ENCODE results near the gene SETD3. TPM values are rescaled to one million over a fixed set of nuclear protein-coding genes. Genes with fewer than 3 reads are reported as not detected.
A peak's percentile ranks its signal among the peaks of the same experiment; 100 is the strongest.

Gene SETD3
- total and polyA plus RNA-seq, 2 experiments from 2014 or later: 40.7 to 68.0 TPM

GRCh38 chr14:99521176-99522024, 40.7 kb upstream of the SETD3 start (continued):
- TF ChIP-seq EZH2 (IDR thresholded peaks at IDR 0.05; ENCODE audit: low read depth, unreplicated experiment) (no peak), ZNF462 (CRISPR knock-in tag; IDR thresholded peaks at IDR 0.05) (no peak), ZNF331 (CRISPR knock-in tag; IDR thresholded peaks at IDR 0.05; ENCODE audit: low read depth) (no peak), NANOG (IDR thresholded peaks at IDR 0.05; ENCODE audit: borderline replicate concordance) (no peak), ZNF114 (CRISPR knock-in tag; IDR thresholded peaks at IDR 0.05) (no peak)

GRCh38 chr14:99520571-99521081, 40.0 kb upstream of the SETD3 start:
- no peaks in the 10 kb centered on the region; the same call in 2 of the 3 replicates for H3K36me3 Mint-ChIP-seq (ENCODE audit: low read depth)
- Histone ChIP-seq H2AFZ (no peak overlapping the region), H3K4me2 (no peak overlapping the region), H3K4me1 (ENCODE audit: insufficient read depth) (peaks cover 29% of the 10 kb centered on the region), H4K20me1 (replicated peaks; ENCODE audit: insufficient read depth) (no peaks in the 10 kb centered on the region; the same call in 1 of the 2 replicates), H3K79me2 (replicated peaks; ENCODE audit: insufficient read depth) (no peaks in the 10 kb centered on the region), H3K9me2 (ENCODE audit: insufficient read depth) (no peaks in the 10 kb centered on the region), H3K4me3 (no peak overlapping the region), H3K27ac (ENCODE audit: low read depth) (no peak overlapping the region), H3F3A (replicated peaks; ENCODE audit: low read depth) (0 out of 2 replicates have a peak, but pooled peaks cover 8% of the 10 kb centered on the region), H3K36me3 (ENCODE audit: insufficient read depth) (no peaks in the 10 kb centered on the region), H3K27me3 (ENCODE audit: insufficient read depth) (no peaks in the 10 kb centered on the region)
- peaks cover 38% of the 10 kb centered on the region for H3K4me1 Mint-ChIP-seq
- peaks cover 11% of the 10 kb centered on the region for H3K27me3 Mint-ChIP-seq (ENCODE audit: insufficient read depth, low read depth, poor library complexity)
- no peaks in the 10 kb centered on the region for H3K9me3 Mint-ChIP-seq
- ATAC-seq: no peak
- peak overlapping the region; percentile 30; the same call in 1 of the 2 replicates for H3K27ac Mint-ChIP-seq
- no peak overlapping the region for H3K4me3 Mint-ChIP-seq
- TF ChIP-seq EZH2 (IDR thresholded peaks at IDR 0.05; ENCODE audit: low read depth, unreplicated experiment): no peak
- TF ChIP-seq CREB1 (CRISPR knock-in tag; IDR thresholded peaks at IDR 0.05; ENCODE audit: low read depth): no peak
- no peak for DNase-seq (ENCODE audit: low spot score)
